HAP-1 (cell line): Measurements from ENCODE around the gene LCN10.

Experiments
- DNase-seq, 2 experiments: peaks; one replicate each; pipeline ENCODE4 v3.0.0-alpha.2; 2016 to 2020; ENCODE audit warnings: low spot score in 2 of 2
- H3K27me3 ChIP-seq: fragments of 250-450 bp; sonication (Bioruptor Pico); 2 replicates; pipeline ENCODE4 v1.5.1; 2020; ENCODE audit warnings: low read depth, mild to moderate bottlenecking, moderate library complexity
- H3K36me3 ChIP-seq: fragments of 250-450 bp; sonication (Bioruptor Pico); replicated peaks from 2 replicates; pipeline ENCODE4 v1.5.1; 2020; ENCODE audit warnings: mild to moderate bottlenecking
- H3K4me1 ChIP-seq: fragments of 250-450 bp; sonication (Bioruptor Pico); 2 replicates; pipeline ENCODE4 v1.5.1; 2020; ENCODE audit warnings: mild to moderate bottlenecking
- H3K4me3 ChIP-seq: fragments of 250-450 bp; sonication (Bioruptor Pico); 2 replicates; pipeline ENCODE4 v1.5.1; 2020; ENCODE audit warnings: mild to moderate bottlenecking, moderate library complexity
- H3K9me3 ChIP-seq: fragments of 250-450 bp; sonication (Bioruptor Pico); 2 replicates; pipeline ENCODE4 v1.5.1; 2020; ENCODE audit warnings: mild to moderate bottlenecking, moderate library complexity
- in situ Hi-C: fragments of 300-500 bp; cut with MboI; formaldehyde crosslinking; loops from 3 replicates; pipeline ENCODE4 v1.14.3; 2020; ENCODE audit warnings: low sequenced_read_pairs, inconsistent platforms, mixed read lengths

Gene LCN10

DNA sequence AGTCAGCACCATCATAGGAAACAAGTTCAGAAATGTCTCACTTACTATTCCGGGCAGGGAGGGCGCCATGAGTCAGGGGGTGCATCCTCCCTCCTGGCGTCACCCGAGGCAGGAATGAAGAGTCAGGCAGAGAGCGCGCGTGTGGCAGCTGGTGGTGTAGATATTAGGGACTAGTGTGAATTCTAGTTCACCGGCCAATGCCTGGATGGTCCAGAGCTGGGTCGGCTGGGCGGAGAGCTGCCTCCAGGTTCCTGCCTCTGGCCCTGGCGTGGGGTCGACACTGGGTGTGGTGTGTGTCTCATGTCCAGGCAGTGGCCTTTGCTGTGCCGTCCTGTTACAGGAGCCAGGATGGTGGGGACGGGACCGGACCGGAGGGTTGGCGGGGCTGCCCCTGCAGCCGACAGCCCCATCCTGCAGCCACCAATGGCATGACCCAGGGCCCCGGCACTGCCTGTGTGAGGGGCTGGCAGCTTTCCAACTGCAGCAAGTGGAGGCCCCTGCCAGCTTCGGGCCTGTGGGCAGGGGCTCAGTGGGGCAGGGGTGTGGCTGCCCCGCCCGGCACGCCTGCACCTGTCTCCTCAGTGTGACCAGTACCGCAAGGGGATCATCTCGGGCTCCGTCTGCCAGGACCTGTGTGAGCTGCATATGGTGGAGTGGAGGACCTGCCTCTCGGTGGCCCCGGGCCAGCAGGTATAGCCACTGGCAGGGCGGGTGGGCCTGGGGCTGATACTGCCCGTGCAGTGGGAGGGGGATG, 21.2 kb downstream of the LCN10 start:
- Histone ChIP-seq H3K27me3 (no peaks in the 10 kb centered on the region), H3K4me3 (no peak overlapping the region), H3K36me3 (peaks cover 67% of the 10 kb centered on the region), H3K4me1 (peaks cover 11% of the 10 kb centered on the region), H3K9me3 (no peaks in the 10 kb centered on the region)
- in situ Hi-C loops: no loop called here
- DNase-seq: peak in 1 of 2 experiments; percentile 52

DNA sequence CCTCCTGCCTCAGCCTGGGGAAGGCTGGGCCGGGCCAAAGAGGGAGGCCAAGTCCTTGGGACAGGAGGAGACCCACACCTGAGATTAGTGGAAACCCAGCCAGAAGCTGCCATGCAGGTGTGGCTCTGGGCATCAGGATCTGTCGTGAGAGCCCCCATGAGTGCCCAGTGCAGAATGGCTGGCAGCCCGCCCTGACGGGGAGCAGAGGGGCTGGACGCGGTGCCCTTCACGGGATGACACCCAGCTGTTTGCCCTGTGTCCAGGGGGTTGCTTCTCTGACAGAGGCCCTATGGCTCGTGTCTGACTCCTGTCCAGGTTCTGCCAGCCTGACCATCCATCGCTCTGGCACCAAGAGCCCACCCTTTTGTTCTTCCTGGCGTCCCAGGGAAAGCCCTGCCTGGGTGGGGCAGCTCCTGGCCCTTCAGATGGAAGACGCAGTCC, 21.8 kb downstream of the LCN10 start:
- in situ Hi-C loops: no loop called here
- no peak for DNase-seq
- H3K36me3 ChIP-seq: peaks cover 61% of the 10 kb centered on the region
- peaks cover 8% of the 10 kb centered on the region for H3K4me1 ChIP-seq
- no peak overlapping the region for H3K4me3 ChIP-seq
- no peaks in the 10 kb centered on the region for H3K9me3 ChIP-seq
- H3K27me3 ChIP-seq: no peaks in the 10 kb centered on the region

- Histone ChIP-seq H3K4me3 (no peak overlapping the region), H3K4me1 (peaks cover 2% of the 10 kb centered on the region), H3K27me3 (no peaks in the 10 kb centered on the region), H3K36me3 (peaks cover 55% of the 10 kb centered on the region), H3K9me3 (no peaks in the 10 kb centered on the region)
- in situ Hi-C loops: no loop called here
- DNase-seq: peak in 1 of 2 experiments; percentile 57
Observed at GRCh38 chr9:136720251-136720897, 22.4 kb downstream of the LCN10 start.

- Histone ChIP-seq H3K36me3 (peaks cover 51% of the 10 kb centered on the region), H3K9me3 (no peaks in the 10 kb centered on the region), H3K27me3 (no peaks in the 10 kb centered on the region), H3K4me3 (no peak overlapping the region), H3K4me1 (no peaks in the 10 kb centered on the region)
- in situ Hi-C loops: no loop called here
- DNase-seq: no peak
Observed at GRCh38 chr9:136719195-136719880, 23.4 kb downstream of the LCN10 start.

- in situ Hi-C loops: no loop called here
- Histone ChIP-seq H3K4me3 (no peak overlapping the region), H3K4me1 (peaks cover 5% of the 10 kb centered on the region), H3K9me3 (no peaks in the 10 kb centered on the region), H3K27me3 (no peaks in the 10 kb centered on the region), H3K36me3 (peaks cover 48% of the 10 kb centered on the region)
- DNase-seq: no peak
Observed at GRCh38 chr9:136718345-136719194, 24.2 kb downstream of the LCN10 start.

- peaks cover 36% of the 10 kb centered on the region for H3K36me3 ChIP-seq
- in situ Hi-C loops: no loop called here
- no peaks in the 10 kb centered on the region for H3K9me3 ChIP-seq
- no peaks in the 10 kb centered on the region for H3K27me3 ChIP-seq
- H3K4me1 ChIP-seq: peaks cover 7% of the 10 kb centered on the region
- no peak for DNase-seq
- H3K4me3 ChIP-seq: no peak overlapping the region
Observed at GRCh38 chr9:136717399-136717798, 25.3 kb downstream of the LCN10 start.

DNA sequence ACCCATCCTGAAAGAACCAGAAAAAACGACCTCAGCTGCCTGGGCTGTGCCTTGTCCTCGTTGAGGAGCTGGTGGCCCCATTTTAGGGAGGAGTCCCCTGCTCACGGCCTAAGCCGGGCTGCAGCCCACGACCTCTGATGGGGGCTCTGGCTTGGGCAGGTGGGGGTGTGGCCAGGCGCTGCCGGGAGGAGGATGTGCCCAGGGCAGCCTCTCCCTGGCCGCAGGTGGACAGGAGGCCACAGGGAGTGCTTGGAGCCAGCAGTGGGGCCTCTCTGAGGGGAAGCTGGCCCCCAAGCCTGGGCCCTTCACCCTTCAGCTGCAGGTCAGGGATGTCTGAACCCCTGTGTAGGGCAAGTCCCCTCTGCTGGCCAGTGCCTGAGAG, 27.9 kb downstream of the LCN10 start:
- DNase-seq: no peak
- Histone ChIP-seq H3K4me3 (no peak overlapping the region), H3K9me3 (no peaks in the 10 kb centered on the region), H3K36me3 (peaks cover 13% of the 10 kb centered on the region), H3K4me1 (peaks cover 7% of the 10 kb centered on the region), H3K27me3 (no peaks in the 10 kb centered on the region)
- in situ Hi-C loops: no loop called here

GRCh38 chr9:136714096-136714892, 28.4 kb downstream of the LCN10 start:
- no peaks in the 10 kb centered on the region for H3K27me3 ChIP-seq
- in situ Hi-C loops: no loop called here
- H3K36me3 ChIP-seq: peaks cover 13% of the 10 kb centered on the region
- H3K4me1 ChIP-seq: peaks cover 7% of the 10 kb centered on the region
- DNase-seq: no peak
- H3K9me3 ChIP-seq: no peaks in the 10 kb centered on the region
- peak overlapping the region; percentile 58 for H3K4me3 ChIP-seq

- peak in 1 of 2 experiments; percentile 64 for DNase-seq
- H3K27me3 ChIP-seq: no peaks in the 10 kb centered on the region
Observed at GRCh38 chr9:136713550-136713949, 29.2 kb downstream of the LCN10 start.

GRCh38 chr9:136712690-136713544, 29.8 kb downstream of the LCN10 start:
- Histone ChIP-seq H3K27me3 (no peaks in the 10 kb centered on the region), H3K4me3 (peak overlapping the region; percentile 58), H3K4me1 (peaks cover 7% of the 10 kb centered on the region), H3K9me3 (no peaks in the 10 kb centered on the region), H3K36me3 (peaks cover 10% of the 10 kb centered on the region; the same call in 1 of the 2 replicates)
- peak in 1 of 2 experiments; percentile 42 for DNase-seq
- in situ Hi-C loops: no loop called here

More at GRCh38 chr9:136713550-136713949, 29.2 kb downstream of the LCN10 start:
- Histone ChIP-seq H3K4me3 (peak overlapping the region; percentile 58), H3K36me3 (peaks cover 13% of the 10 kb centered on the region), H3K9me3 (no peaks in the 10 kb centered on the region), H3K4me1 (peaks cover 7% of the 10 kb centered on the region)
- in situ Hi-C loops: no loop called here

GRCh38 chr9:136711751-136712689, 30.7 kb downstream of the LCN10 start, which contains the start of gene DIPK1B:
DIPK1B (plus strand) TSS chr9:136712572; CDS start chr9:136712666, 94 bp downstream.
- in situ Hi-C loops: no loop called here
- Histone ChIP-seq H3K9me3 (no peaks in the 10 kb centered on the region), H3K4me1 (peaks cover 7% of the 10 kb centered on the region), H3K36me3 (peaks cover 10% of the 10 kb centered on the region; the same call in 1 of the 2 replicates), H3K4me3 (peak within 1 kb of the TSS; percentile 58), H3K27me3 (no peaks in the 10 kb centered on the region)
- DNase-seq: peak; percentile 47 to 76
